Activated CD8-positive, alpha-beta memory T cell treated with anti-CD3 and anti-CD28 coated beads for 4 hours (primary cell): ENCODE results near the gene TSPAN15.
"Not testable (repeated sequence)": the region's sequence is repeated elsewhere in the genome, so short reads cannot be mapped to it uniquely, and the experiment has no call there.

Experiments
- DNase-seq, 2 donors: peaks; one replicate each; pipeline ENCODE4 v3.0.0-alpha.2; 2020; ENCODE audit warnings: low read depth in 2 of 2

TSPAN15 gene

GRCh38 chr10:69503001-69503895 is 52.0 kb downstream of the TSPAN15 start:
- DNase-seq: no peak

GRCh38 chr10:69503896-69504265 is 52.6 kb downstream of the TSPAN15 start:
- DNase-seq: no peak

- DNase-seq: no peak
These were observed 53.4 kb downstream of the TSPAN15 start for GRCh38 chr10:69504576-69505250.

- no peak for DNase-seq
These were observed 54.5 kb downstream of the TSPAN15 start for GRCh38 chr10:69505636-69506318.

GRCh38 chr10:69506487-69506833 is 55.2 kb downstream of the TSPAN15 start:
- no peak for DNase-seq

GRCh38 chr10:69506834-69507713 is 55.8 kb downstream of the TSPAN15 start:
- DNase-seq: no peak

- DNase-seq: no peak
These were observed 57.6 kb downstream of the TSPAN15 start for GRCh38 chr10:69508738-69509340.

DNA sequence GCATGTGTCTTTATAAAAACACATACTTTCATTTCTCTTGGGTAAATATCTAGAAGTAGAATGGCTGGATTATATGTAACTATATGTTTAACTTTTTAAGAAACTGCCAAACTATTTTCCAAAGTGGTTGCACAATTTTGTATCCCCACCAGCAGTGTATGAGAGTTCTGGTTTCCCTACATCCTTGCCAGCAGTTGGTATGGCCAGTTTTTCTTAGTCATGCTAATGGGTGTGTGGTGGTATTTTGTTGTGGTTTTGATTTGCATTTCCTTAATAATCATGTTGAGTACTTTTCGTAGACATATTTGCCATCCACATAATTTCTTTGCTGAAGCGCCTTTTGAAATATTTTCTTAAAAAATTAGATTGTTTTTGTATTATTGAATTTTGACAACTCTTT is 61.6 kb downstream of the TSPAN15 start:
- no peak for DNase-seq

DNA sequence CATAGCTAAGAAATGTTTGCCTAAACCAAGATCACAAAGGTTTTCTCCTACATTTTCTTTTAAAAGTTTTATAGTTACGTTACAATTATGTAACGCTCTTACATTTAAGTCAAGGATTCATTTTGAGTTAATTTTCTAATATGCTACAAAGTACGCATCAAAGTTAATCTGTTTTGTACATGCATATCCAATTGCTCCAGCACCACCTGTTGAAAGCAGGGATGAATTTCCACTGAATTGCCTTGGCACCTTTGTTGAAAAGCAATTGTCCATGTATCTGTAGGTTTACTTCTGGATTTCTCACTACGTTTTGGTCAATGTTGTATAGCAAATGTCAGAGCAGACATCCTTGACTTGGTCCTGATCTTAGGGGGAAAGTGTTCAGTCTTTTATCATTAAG is 62.4 kb downstream of the TSPAN15 start:
- DNase-seq: no peak

DNA sequence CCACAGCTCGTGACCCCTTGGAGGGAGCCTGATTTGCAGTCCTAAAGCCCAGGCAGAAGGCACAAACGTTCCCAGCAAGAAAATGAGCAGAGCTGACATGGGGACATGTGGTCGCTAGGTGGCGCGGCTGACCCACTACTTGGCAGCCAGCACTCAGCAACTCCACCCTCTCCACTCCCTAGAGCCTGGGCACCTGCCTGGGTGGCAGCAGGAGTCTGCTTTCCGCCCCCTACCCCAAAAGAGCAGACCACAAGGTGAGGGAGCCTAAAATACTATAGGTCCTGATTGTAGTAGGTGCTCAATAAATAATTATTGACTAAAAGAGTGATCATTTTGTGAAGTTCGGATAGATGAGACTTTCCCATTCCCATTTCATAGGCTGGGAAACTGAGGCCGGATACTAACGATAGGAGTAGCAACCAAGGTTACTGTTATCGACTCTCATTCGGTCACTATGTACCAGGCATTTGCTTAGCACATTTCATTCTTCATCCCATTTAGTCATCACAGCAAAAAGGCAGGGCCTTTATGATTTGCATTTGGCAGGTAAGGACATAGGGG is 64.5 kb downstream of the TSPAN15 start:
- peak; percentile 41 to 50 for DNase-seq

DNA sequence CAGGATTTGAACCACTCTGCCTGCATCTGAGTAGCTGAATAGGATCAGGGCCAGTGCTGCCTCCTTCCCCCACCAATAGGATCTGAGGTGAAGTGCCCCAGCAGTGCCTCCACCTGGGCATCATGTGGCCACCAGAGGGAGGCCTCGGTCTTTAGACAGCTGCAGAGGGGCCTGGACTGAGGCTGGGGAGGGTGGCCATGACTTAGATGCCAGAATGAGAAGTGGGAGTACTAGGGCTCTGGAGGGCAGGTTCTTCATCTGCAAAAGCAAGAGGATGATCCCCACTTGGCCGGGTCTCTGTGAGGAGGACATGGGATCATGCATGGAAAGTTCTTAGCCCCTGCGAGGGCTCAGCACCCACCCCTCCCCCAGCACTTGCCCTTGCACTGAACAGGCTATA is 65.1 kb downstream of the TSPAN15 start:
- DNase-seq: no peak

DNA sequence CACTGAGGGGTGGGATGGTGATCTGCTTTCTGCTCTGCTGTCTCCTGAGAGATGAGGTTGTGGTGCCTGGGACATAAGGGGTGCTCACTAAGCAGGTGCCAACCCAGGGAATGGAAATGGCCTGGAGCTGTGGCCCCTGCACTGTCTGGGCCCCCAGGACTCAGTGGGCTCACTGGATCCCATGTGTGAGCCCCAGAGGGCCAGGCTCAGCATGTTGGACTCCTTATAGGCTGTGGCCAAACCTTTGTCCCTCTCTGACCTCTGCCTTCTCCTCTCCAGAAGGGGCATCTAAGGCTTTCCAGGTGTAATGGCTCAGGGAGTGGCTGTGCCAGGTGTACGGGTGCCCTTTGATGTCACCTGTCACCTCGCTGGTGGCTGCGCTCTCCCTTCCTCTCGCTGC is 65.5 kb downstream of the TSPAN15 start:
- no peak for DNase-seq

DNA sequence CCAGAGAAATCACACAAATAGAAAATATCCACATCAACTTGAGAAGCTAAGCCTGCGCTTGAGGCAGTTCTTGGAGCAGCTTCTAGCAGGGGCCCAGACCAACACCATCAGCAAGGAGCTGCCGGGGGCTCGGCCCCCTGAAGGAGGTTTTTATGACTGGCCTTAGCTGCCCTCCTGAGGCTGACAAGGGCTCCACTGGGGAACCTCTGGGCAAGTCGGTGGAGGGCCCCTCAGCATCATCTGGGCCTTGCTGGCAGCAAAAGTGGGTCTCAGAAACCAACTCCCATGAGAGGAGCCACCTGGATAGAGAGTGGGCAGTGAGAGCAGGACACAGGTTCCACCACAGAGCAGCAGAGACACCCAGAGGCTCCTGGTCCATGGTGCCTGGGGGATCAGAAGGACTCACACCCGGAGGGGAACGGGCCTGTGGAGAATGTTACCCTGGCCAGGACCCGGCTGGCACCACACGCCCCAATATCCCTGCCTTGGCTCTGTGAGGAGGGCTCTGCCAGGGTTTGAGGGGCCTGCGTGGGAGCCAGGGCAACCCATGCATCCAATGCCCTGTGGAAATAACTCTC is 66.1 kb downstream of the TSPAN15 start:
- no peak for DNase-seq

DNA sequence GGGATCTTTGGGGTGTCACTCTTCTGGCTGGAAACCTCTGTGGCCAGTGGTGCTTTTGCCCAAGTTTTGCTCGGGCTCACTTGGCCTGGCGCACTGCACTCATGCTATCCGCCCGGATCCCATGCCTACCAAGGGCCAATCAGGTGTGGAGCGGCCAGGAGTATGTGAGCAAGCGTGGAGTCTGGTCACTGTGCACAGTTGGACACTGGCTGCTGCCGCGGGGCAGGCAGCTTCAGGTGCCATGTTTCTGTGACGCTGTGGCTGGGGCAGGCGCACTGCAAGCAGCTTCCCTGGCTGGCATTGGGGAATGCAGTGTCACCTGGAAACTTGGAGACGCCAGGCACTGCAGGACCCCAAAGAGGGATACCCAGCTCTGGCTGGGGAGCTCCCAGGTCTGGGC is 76.7 kb downstream of the TSPAN15 start:
- no peak for DNase-seq

GRCh38 chr10:69533658-69534057 is 82.4 kb downstream of the TSPAN15 start:
- DNase-seq: no peak

DNA sequence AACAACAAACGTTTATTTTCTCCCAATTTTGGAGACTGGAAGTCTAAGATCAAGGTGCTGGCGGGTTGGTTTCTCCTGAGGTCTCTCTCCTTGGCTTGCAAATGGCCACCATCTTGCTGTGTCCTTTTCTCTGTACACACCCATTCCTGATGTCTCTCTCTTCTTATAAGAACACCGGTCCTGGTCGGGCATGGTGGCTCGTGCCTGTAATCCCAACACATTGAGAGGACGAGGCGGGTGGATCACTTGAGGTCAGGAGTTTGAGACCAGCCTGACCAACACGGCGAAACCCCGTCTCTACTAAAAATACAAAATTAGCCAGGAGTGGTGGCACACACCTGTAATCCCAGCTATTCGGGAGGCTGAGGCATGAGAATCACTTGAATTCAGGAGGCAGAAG is 85.3 kb downstream of the TSPAN15 start:
- not testable (repeated sequence) for DNase-seq

DNA sequence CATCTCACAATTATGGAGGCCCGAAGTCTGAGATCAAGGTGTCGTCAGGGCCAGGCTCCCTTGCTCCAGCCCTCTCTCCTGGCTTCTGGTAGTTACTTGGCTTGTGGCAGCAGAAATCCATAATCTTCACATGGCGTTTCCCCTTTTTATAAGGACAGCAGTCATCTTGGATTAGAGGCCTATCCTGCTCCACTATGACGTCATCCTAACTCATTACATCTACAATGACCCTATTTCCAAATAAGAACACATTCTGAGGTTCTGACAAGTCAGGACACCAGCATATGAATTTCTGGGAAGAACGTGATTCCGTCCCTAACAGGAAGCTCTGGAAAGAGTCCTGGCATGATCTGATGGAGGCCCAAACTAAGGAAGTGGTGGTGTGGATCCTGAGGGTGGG is 86.2 kb downstream of the TSPAN15 start:
- DNase-seq: no peak

DNA sequence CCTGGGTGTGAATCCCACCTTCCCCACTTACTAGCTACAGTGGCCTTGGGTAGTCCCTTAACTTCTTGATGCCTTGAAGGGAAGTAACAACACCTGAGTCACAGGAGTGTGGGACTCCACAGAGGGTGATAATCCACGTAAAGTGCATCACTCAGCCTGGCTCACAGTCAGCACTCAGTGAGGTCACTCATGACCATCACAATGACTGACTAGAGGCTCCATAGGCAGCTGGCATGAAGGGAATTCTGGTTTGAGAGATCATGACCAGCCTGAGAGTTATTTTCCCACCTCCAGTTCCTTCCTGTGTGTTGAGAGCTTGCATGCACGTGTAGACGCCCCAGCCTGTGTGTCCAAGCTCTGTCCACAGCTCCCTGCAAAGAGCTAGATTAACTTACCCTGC is 87.2 kb downstream of the TSPAN15 start:
- DNase-seq: no peak

DNA sequence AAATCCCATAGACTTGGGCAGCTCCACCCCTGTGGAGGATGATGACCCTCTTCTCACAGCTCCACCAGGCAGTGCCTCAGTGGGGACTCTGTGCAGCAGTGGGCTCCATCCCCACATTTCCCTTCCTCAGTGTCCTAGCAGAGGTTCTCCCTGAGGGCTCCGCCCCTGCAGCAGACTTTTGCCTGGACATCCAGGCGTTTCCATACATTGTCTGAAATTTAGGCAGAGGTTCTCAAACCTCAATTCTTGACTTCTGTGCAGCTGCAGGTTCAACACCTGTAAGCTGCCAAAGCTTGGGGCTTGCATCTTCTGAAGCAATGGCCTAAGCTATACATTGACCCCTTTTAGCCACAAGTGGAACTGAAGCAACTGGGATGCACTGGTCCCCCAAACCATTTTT is 90.2 kb downstream of the TSPAN15 start:
- no peak for DNase-seq

GRCh38 chr10:69549959-69550358 is 98.7 kb downstream of the TSPAN15 start:
- DNase-seq: no peak

GRCh38 chr10:69552268-69552667 is 101.0 kb downstream of the TSPAN15 start:
- DNase-seq: no peak
